Measurements from ENCODE around the gene CD99L2.

Gene CD99L2

GRCh38 chrX:150821971-150822370 is 76.5 kb downstream of the CD99L2 start:
- ChIA-PET CTCF (no interaction called here), POLR2A (no interaction called here)
- TF ChIP-seq ELF4 (IDR thresholded peaks at IDR 0.05) (no peak), TARDBP (IDR thresholded peaks at IDR 0.05) (no peak), FOXA1 (IDR thresholded peaks at IDR 0.05) (no peak), CTBP1 (IDR thresholded peaks at IDR 0.05; ENCODE audit: borderline replicate concordance) (no peak), ZNF384 (IDR thresholded peaks at IDR 0.05) (no peak), LEF1 (IDR thresholded peaks at IDR 0.05; ENCODE audit: borderline replicate concordance) (no peak), HDGF (IDR thresholded peaks at IDR 0.05; ENCODE audit: borderline replicate concordance) (no peak), FOXK2 (IDR thresholded peaks at IDR 0.05) (no peak), ARNT (IDR thresholded peaks at IDR 0.05) (no peak), BHLHE40 (IDR thresholded peaks at IDR 0.05; ENCODE audit: borderline replicate concordance) (no peak), SP1 (IDR thresholded peaks at IDR 0.05) (no peak)
- no peak for DNase-seq (ENCODE audit: extremely low spot score)

GRCh38 chrX:150813922-150814321 is 84.5 kb downstream of the CD99L2 start:
- DNase-seq (ENCODE audit: extremely low spot score): no peak
- POLR2A ChIA-PET: no interaction called here

GRCh38 chrX:150806827-150807226 is 91.6 kb downstream of the CD99L2 start:
- ChIA-PET CTCF (no interaction called here), POLR2A (no interaction called here)
- TF ChIP-seq BHLHE40 (IDR thresholded peaks at IDR 0.05; ENCODE audit: borderline replicate concordance) (no peak), TARDBP (IDR thresholded peaks at IDR 0.05) (no peak), L3MBTL2 (conservative IDR thresholded peaks at IDR 0.05) (no peak), FOXM1 (IDR thresholded peaks at IDR 0.05; ENCODE audit: borderline replicate concordance) (no peak), CTBP1 (IDR thresholded peaks at IDR 0.05; ENCODE audit: borderline replicate concordance) (no peak), FOXK2 (IDR thresholded peaks at IDR 0.05) (no peak), PKNOX1 (IDR thresholded peaks at IDR 0.05) (no peak), SP1 (IDR thresholded peaks at IDR 0.05) (no peak), LEF1 (IDR thresholded peaks at IDR 0.05; ENCODE audit: borderline replicate concordance) (no peak), ARNT (IDR thresholded peaks at IDR 0.05) (no peak)
- DNase-seq (ENCODE audit: extremely low spot score): no peak

More at GRCh38 chrX:150813922-150814321, 84.5 kb downstream of the CD99L2 start:
- TF ChIP-seq FOXM1 (IDR thresholded peaks at IDR 0.05; ENCODE audit: borderline replicate concordance): no peak
- no peak for TF ChIP-seq NFRKB (IDR thresholded peaks at IDR 0.05)
- TF ChIP-seq L3MBTL2 (conservative IDR thresholded peaks at IDR 0.05): no peak
- TF ChIP-seq ELF4 (IDR thresholded peaks at IDR 0.05): no peak
- TF ChIP-seq SP1 (IDR thresholded peaks at IDR 0.05): no peak
- no peak for TF ChIP-seq FOXA1 (IDR thresholded peaks at IDR 0.05)
- TF ChIP-seq ARNT (IDR thresholded peaks at IDR 0.05): no peak
- no peak for TF ChIP-seq TARDBP (IDR thresholded peaks at IDR 0.05)
- TF ChIP-seq LEF1 (IDR thresholded peaks at IDR 0.05; ENCODE audit: borderline replicate concordance): no peak
- TF ChIP-seq SUZ12 (IDR thresholded peaks at IDR 0.05): no peak
- CTCF ChIA-PET: no interaction called here

GRCh38 chrX:150805736-150806135 is 92.7 kb downstream of the CD99L2 start:
- no peak for DNase-seq (ENCODE audit: extremely low spot score)
- CTCF ChIA-PET: no interaction called here
- TF ChIP-seq CTBP1 (IDR thresholded peaks at IDR 0.05; ENCODE audit: borderline replicate concordance) (no peak), ARNT (IDR thresholded peaks at IDR 0.05) (no peak), HDGF (IDR thresholded peaks at IDR 0.05; ENCODE audit: borderline replicate concordance) (no peak), SUZ12 (IDR thresholded peaks at IDR 0.05) (no peak), L3MBTL2 (conservative IDR thresholded peaks at IDR 0.05) (no peak), ZNF384 (IDR thresholded peaks at IDR 0.05) (no peak), SP1 (IDR thresholded peaks at IDR 0.05) (no peak), LEF1 (IDR thresholded peaks at IDR 0.05; ENCODE audit: borderline replicate concordance) (no peak)
- POLR2A ChIA-PET: no interaction called here

- ChIA-PET CTCF (no interaction called here), POLR2A (no interaction called here)
- DNase-seq (ENCODE audit: extremely low spot score): no peak
- TF ChIP-seq NFRKB (IDR thresholded peaks at IDR 0.05): no peak
- TF ChIP-seq ELF4 (IDR thresholded peaks at IDR 0.05): no peak
- TF ChIP-seq SUZ12 (IDR thresholded peaks at IDR 0.05): no peak
- no peak for TF ChIP-seq HDGF (IDR thresholded peaks at IDR 0.05; ENCODE audit: borderline replicate concordance)
Observed at GRCh38 chrX:150792949-150793527, 105.4 kb downstream of the CD99L2 start.

- CTCF ChIA-PET: no interaction called here
- TF ChIP-seq ARNT (IDR thresholded peaks at IDR 0.05): no peak
- no peak for TF ChIP-seq ZNF384 (IDR thresholded peaks at IDR 0.05)
- no peak for TF ChIP-seq LEF1 (IDR thresholded peaks at IDR 0.05; ENCODE audit: borderline replicate concordance)
- no peak for TF ChIP-seq FOXA1 (IDR thresholded peaks at IDR 0.05)
- no peak for TF ChIP-seq BHLHE40 (IDR thresholded peaks at IDR 0.05; ENCODE audit: borderline replicate concordance)
- TF ChIP-seq FOXK2 (IDR thresholded peaks at IDR 0.05): no peak
- no peak for TF ChIP-seq L3MBTL2 (conservative IDR thresholded peaks at IDR 0.05)
- TF ChIP-seq ELF4 (IDR thresholded peaks at IDR 0.05): no peak
- no peak for TF ChIP-seq TARDBP (IDR thresholded peaks at IDR 0.05)
- no peak for TF ChIP-seq CTBP1 (IDR thresholded peaks at IDR 0.05; ENCODE audit: borderline replicate concordance)
- no peak for TF ChIP-seq NFRKB (IDR thresholded peaks at IDR 0.05)
- no peak for TF ChIP-seq SUZ12 (IDR thresholded peaks at IDR 0.05)
- no peak for TF ChIP-seq SP1 (IDR thresholded peaks at IDR 0.05)
- no peak for TF ChIP-seq FOXM1 (IDR thresholded peaks at IDR 0.05; ENCODE audit: borderline replicate concordance)
- POLR2A ChIA-PET: no interaction called here
- no peak for DNase-seq (ENCODE audit: extremely low spot score)
Observed at GRCh38 chrX:150790021-150790420, 108.4 kb downstream of the CD99L2 start.

GRCh38 chrX:150781677-150782076 is 116.8 kb downstream of the CD99L2 start:
- CTCF ChIA-PET: interaction anchor here (1.4 kb wide), 1 partner anchor 9 kb away, joined by 6 read pairs; no protein-coding TSS in a partner anchor
- POLR2A ChIA-PET: no interaction called here
- DNase-seq (ENCODE audit: extremely low spot score): no peak
- TF ChIP-seq ZNF384 (IDR thresholded peaks at IDR 0.05) (no peak), HDGF (IDR thresholded peaks at IDR 0.05; ENCODE audit: borderline replicate concordance) (no peak), ELF4 (IDR thresholded peaks at IDR 0.05) (no peak), BHLHE40 (IDR thresholded peaks at IDR 0.05; ENCODE audit: borderline replicate concordance) (no peak), ARNT (IDR thresholded peaks at IDR 0.05) (no peak), SP1 (IDR thresholded peaks at IDR 0.05) (no peak), FOXK2 (IDR thresholded peaks at IDR 0.05) (no peak), TARDBP (IDR thresholded peaks at IDR 0.05) (no peak), FOXA1 (IDR thresholded peaks at IDR 0.05) (no peak)
